PC-9 (cell line): ENCODE results near the gene KLF12. TPM values are rescaled to one million over a fixed set of nuclear protein-coding genes. Genes with fewer than 3 reads are reported as not detected.

ENCODE experiments used
- BruUV-seq: library from RNA; stranded (reverse); fragments of 400-500 nt; replicated peaks from 2 replicates; lab custom pipeline; 2021; lab: Mats Ljungman, UMichigan
- CTCF ChIA-PET: fragments of 300-600 bp; sonication (Branson Sonifier 250); formaldehyde crosslinking; loops from one replicate; lab custom pipeline; 2022; ENCODE audit warnings: antibody characterized with exemption; lab: Charles Lee
- POLR2A ChIA-PET: fragments of 300-600 bp; sonication (Branson Sonifier 250); formaldehyde crosslinking; loops from one replicate; lab custom pipeline; 2022; ENCODE audit warnings: antibody characterized with exemption; ENCODE audit not compliant: unreplicated experiment; lab: Charles Lee
- DNase-seq, 2 experiments: peaks; one replicate each; pipeline versions ENCODE4 v3.0.0 to v3.0.0-alpha.2; 2015 to 2022; ENCODE audit warnings: mixed read lengths in 1 of 2
- H2AFZ ChIP-seq: fragments of 200-600 bp; sonication (generic); 2 replicates; pipeline ENCODE4 v1.8.1; 2017; ENCODE audit warnings: antibody characterized with exemption
- H3F3A ChIP-seq: fragments of 200-600 bp; sonication (generic); 2 replicates; pipeline ENCODE4 v1.8.1; 2017; ENCODE audit warnings: antibody characterized with exemption, mild to moderate bottlenecking, low read depth; ENCODE audit not compliant: insufficient read depth
- H3K27ac ChIP-seq: fragments of 200-600 bp; sonication (generic); 2 replicates; pipeline ENCODE4 v1.6.1; 2016; ENCODE audit warnings: mixed run types
- H3K27me3 ChIP-seq: fragments of 200-600 bp; sonication (generic); 2 replicates; pipeline ENCODE4 v1.6.1; 2016; ENCODE audit warnings: low read depth, mixed run types; ENCODE audit not compliant: insufficient read depth
- H3K36me3 ChIP-seq: fragments of 200-600 bp; sonication (generic); 2 replicates; pipeline ENCODE4 v1.6.1; 2016; ENCODE audit warnings: low read depth, mixed run types
- H3K4me1 ChIP-seq: fragments of 200-600 bp; sonication (generic); replicated peaks from 2 replicates; pipeline ENCODE4 v1.6.1; 2016; ENCODE audit warnings: mixed run types; ENCODE audit not compliant: insufficient read depth
- H3K4me2 ChIP-seq: fragments of 200-600 bp; sonication (generic); 2 replicates; pipeline ENCODE4 v1.6.1; 2017; ENCODE audit warnings: mixed run types
- H3K4me3 ChIP-seq: fragments of 200-600 bp; sonication (generic); 2 replicates; pipeline ENCODE4 v1.6.1; 2016; ENCODE audit warnings: mixed run types
- H3K79me2 ChIP-seq: fragments of 200-600 bp; sonication (generic); 2 replicates; pipeline ENCODE4 v1.6.1; 2017; ENCODE audit warnings: low read depth, mixed run types
- H3K9me2 ChIP-seq: fragments of 200-600 bp; sonication (generic); 2 replicates; pipeline ENCODE4 v1.8.1; 2017; ENCODE audit warnings: mild to moderate bottlenecking; ENCODE audit not compliant: insufficient read depth
- H3K9me3 ChIP-seq: fragments of 200-600 bp; sonication (generic); 2 replicates; pipeline ENCODE4 v1.8.1; 2016; ENCODE audit warnings: low read depth; ENCODE audit not compliant: insufficient read depth
- H4K20me1 ChIP-seq: fragments of 200-600 bp; sonication (generic); 2 replicates; pipeline ENCODE4 v1.8.1; 2017; ENCODE audit not compliant: insufficient read depth
- EZH2 ChIP-seq: fragments of 200-600 bp; sonication (generic); IDR thresholded peaks from 2 replicates; pipeline ENCODE4 v1.8.0; 2017; ENCODE audit warnings: antibody characterized with exemption, low read depth
- intact Hi-C: fragments of 100-400 bp; cut with micrococcal nuclease; formaldehyde crosslinking; loops from one replicate; pipeline ENCODE4 v1.10.0; 2022; ENCODE audit not compliant: unreplicated experiment
- total RNA-seq: library from RNA; stranded (reverse); gene quantifications from 2 replicates; pipeline ENCODE4 v1.2.3, GENCODE V29; 2021
- TF ChIP-seq, protein P1 (sequence below): fragments of 200-600 bp; sonication (generic); conservative IDR thresholded peaks from 2 replicates; pipeline ENCODE4 v1.6.1; 2017; ENCODE audit warnings: mixed run types, antibody characterized with exemption, mild to moderate bottlenecking, moderate library complexity

Gene KLF12
- total RNA-seq, 1 experiment from 2014 or later = 10.3 TPM

DNA sequence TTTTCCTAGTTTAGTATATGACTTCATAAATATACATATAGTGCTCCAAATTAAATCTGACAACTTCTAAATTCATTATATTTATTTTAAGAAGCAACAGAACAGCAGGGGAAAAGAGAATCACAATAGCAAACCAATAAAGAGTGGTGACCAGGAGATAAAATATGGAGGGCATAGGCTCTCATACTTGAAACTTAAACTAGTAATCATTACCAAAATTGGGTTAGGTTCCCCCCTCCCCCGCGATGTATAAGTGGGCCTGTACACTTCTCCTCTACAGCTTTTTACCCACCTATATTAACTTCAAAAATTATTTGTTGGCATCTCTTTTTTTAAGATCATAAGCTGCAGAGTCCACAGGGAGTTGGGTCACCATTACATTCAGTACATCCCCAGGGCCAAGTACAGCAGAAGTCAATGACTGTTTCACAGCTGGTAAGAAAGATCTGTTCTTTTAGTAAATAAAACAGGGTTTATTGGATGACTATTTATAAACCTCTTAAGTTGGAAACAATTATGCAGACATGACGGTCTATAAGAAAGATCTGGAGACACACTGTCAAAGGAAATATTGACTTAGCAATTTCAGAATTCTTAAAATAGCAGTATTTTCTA is 29.4 kb downstream of the KLF12 start:
- Histone ChIP-seq H3K27me3 (no peaks in the 10 kb centered on the region), H3K79me2 (no peaks in the 10 kb centered on the region), H3K4me2 (no peak overlapping the region), H3K27ac (no peak overlapping the region), H3K9me3 (no peaks in the 10 kb centered on the region), H3K4me3 (no peak overlapping the region), H3K4me1 (no peaks in the 10 kb centered on the region), H3K9me2 (no peaks in the 10 kb centered on the region), H3F3A (no peaks in the 10 kb centered on the region), H3K36me3 (no peaks in the 10 kb centered on the region), H4K20me1 (no peaks in the 10 kb centered on the region), H2AFZ (no peak overlapping the region)
- POLR2A ChIA-PET = no interaction called here
- CTCF ChIA-PET = no interaction called here
- no TSS peak for BruUV-seq
- no peak for TF ChIP-seq EZH2
- TF ChIP-seq, protein P1, sequence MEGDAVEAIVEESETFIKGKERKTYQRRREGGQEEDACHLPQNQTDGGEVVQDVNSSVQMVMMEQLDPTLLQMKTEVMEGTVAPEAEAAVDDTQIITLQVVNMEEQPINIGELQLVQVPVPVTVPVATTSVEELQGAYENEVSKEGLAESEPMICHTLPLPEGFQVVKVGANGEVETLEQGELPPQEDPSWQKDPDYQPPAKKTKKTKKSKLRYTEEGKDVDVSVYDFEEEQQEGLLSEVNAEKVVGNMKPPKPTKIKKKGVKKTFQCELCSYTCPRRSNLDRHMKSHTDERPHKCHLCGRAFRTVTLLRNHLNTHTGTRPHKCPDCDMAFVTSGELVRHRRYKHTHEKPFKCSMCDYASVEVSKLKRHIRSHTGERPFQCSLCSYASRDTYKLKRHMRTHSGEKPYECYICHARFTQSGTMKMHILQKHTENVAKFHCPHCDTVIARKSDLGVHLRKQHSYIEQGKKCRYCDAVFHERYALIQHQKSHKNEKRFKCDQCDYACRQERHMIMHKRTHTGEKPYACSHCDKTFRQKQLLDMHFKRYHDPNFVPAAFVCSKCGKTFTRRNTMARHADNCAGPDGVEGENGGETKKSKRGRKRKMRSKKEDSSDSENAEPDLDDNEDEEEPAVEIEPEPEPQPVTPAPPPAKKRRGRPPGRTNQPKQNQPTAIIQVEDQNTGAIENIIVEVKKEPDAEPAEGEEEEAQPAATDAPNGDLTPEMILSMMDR = no peak
- intact Hi-C loops = no loop called here
- no peak for DNase-seq

DNA sequence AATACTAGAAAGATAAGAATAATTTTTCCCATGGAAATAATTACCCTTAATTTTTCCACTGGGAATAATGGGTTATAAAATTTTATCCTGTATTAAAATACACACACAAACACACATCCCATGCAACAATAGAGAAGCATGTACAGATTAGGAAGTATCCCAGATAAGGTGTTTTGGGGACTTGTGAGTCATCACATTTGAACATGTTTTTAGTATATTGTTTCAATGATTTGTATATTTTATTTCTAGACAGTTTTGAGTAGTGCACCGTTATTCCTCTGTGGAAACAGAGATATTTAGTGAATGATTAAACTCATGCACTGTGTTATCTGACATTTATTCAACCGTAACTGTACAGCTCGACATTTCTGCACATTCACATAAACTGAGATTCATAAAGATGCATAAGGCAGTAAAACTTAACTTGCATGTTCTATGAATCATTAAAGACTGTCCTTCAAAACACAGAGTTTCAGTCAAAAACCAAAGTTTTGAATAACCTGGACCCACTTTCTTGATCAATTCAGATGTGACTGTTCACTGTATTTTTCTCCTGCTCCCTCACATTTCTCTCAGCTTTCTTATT is 30.1 kb downstream of the KLF12 start:
- no peak for TF ChIP-seq EZH2
- TF ChIP-seq, protein P1 = no peak
- intact Hi-C loops = no loop called here
- no peaks in the 10 kb centered on the region for H4K20me1 ChIP-seq
- no peak overlapping the region for H3K4me3 ChIP-seq
- H3K4me2 ChIP-seq = no peak overlapping the region
- H3K36me3 ChIP-seq = no peaks in the 10 kb centered on the region
- no peak overlapping the region for H3K27ac ChIP-seq
- CTCF ChIA-PET = no interaction called here
- POLR2A ChIA-PET = no interaction called here
- H3K9me2 ChIP-seq = no peaks in the 10 kb centered on the region
- no peaks in the 10 kb centered on the region for H3K27me3 ChIP-seq
- no peaks in the 10 kb centered on the region for H3K9me3 ChIP-seq
- no peak for DNase-seq
- H3K79me2 ChIP-seq = no peaks in the 10 kb centered on the region
- H2AFZ ChIP-seq = no peak overlapping the region
- BruUV-seq = no TSS peak
- no peaks in the 10 kb centered on the region for H3F3A ChIP-seq
- no peaks in the 10 kb centered on the region for H3K4me1 ChIP-seq

DNA sequence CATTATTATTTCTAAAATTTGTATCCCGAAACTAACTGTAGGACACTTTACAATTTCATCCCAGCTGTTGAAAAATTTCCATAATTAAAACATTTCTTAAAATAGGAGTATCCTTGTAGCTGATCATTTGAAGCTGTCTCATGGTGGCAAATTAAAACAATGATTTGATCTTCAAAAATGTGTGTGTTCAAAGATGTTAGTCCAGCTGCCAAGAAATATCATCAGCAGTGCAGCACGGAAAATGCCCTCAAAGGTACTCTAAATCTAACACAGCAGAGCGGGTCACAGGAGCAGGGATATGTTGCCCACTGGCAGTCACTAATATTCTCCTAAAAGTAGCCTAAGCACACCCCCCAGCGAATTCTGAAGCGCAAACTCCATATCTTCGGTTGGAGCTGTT is 31.0 kb downstream of the KLF12 start:
- BruUV-seq = no TSS peak
- no peak for DNase-seq
- H3K9me3 ChIP-seq = no peaks in the 10 kb centered on the region
- H2AFZ ChIP-seq = no peak overlapping the region
- H3K27me3 ChIP-seq = no peaks in the 10 kb centered on the region
- TF ChIP-seq, protein P1 = no peak
- no peak for TF ChIP-seq EZH2
- H3K27ac ChIP-seq = no peak overlapping the region
- no peaks in the 10 kb centered on the region for H3K4me1 ChIP-seq
- ChIA-PET POLR2A (no interaction called here), CTCF (no interaction called here)
- H3K9me2 ChIP-seq = no peaks in the 10 kb centered on the region
- no peaks in the 10 kb centered on the region for H3K36me3 ChIP-seq
- H3K4me2 ChIP-seq = no peak overlapping the region
- H3K4me3 ChIP-seq = no peak overlapping the region
- no peaks in the 10 kb centered on the region for H4K20me1 ChIP-seq
- no peaks in the 10 kb centered on the region for H3F3A ChIP-seq
- no peaks in the 10 kb centered on the region for H3K79me2 ChIP-seq
- intact Hi-C loops = no loop called here
